Keratinocyte (primary cell): ENCODE measurements around the gene CRADD. TPM values are rescaled to one million over a fixed set of nuclear protein-coding genes. Genes with fewer than 3 reads are reported as not detected.

Source experiments
- DNase-seq: peaks from one replicate; pipeline ENCODE4 v3.0.0-alpha.2; 2011; ENCODE audit warnings: low read depth, missing footprints, low spot score
- FAIRE-seq: peaks from 2 replicates; lab custom pipeline; 2011; peaks lifted over from hg19 to GRCh38; lab: Jason Lieb, UNC
- H2AFZ ChIP-seq: 2 replicates; pipeline ENCODE4 v1.6.0; 2012; ENCODE audit warnings: low read length, control low read depth, inconsistent platforms; ENCODE audit not compliant: control insufficient read depth
- H3K27ac ChIP-seq: 2 replicates; pipeline ENCODE4 v1.5.1; 2011; ENCODE audit warnings: low read length; ENCODE audit not compliant: control insufficient read depth, insufficient read depth
- H3K27me3 ChIP-seq: 3 replicates; pipeline ENCODE4 v1.6.0; 2011; ENCODE audit warnings: low read length; ENCODE audit not compliant: control insufficient read depth, insufficient read depth; ENCODE audit errors: extremely low read depth
- H3K36me3 ChIP-seq, 2 experiments: 2 replicates in 1 of 2; 3 replicates in 1 of 2; pipeline ENCODE4 v1.5.1; 2011; ENCODE audit warnings: low read length in 2 of 2, mild to moderate bottlenecking in 1 of 2; ENCODE audit not compliant: control insufficient read depth in 2 of 2, insufficient read depth in 2 of 2; ENCODE audit errors: extremely low read depth in 1 of 2
- H3K4me1 ChIP-seq: 3 replicates; pipeline ENCODE4 v1.5.1; 2011; ENCODE audit warnings: low read length; ENCODE audit not compliant: control insufficient read depth, insufficient read depth; ENCODE audit errors: extremely low read depth
- H3K4me2 ChIP-seq: 3 replicates; pipeline ENCODE4 v1.6.0; 2011; ENCODE audit warnings: low read depth, low read length; ENCODE audit not compliant: control insufficient read depth, insufficient read depth; ENCODE audit errors: extremely low read depth
- H3K4me3 ChIP-seq, 3 experiments: fragments of 200-600 bp in 1 of 3; sonication (generic) in 1 of 3; 2 replicates in 2 of 3; 3 replicates in 1 of 3; pipeline ENCODE4 v1.5.1; 2011 to 2016; ENCODE audit warnings: low read length in 3 of 3, mild to moderate bottlenecking in 3 of 3, control low read depth in 2 of 3, inconsistent platforms in 1 of 3, low read depth in 1 of 3, mixed read lengths in 1 of 3, mixed run types in 1 of 3, moderate library complexity in 1 of 3; ENCODE audit not compliant: control insufficient read depth in 2 of 3, insufficient read depth in 2 of 3; ENCODE audit errors: extremely low read depth in 1 of 3
- H3K79me2 ChIP-seq: 2 replicates; pipeline ENCODE4 v1.6.0; 2012; ENCODE audit warnings: low read length; ENCODE audit not compliant: control insufficient read depth, insufficient read depth
- H3K9ac ChIP-seq: 3 replicates; pipeline ENCODE4 v1.6.0; 2011; ENCODE audit warnings: low read length; ENCODE audit not compliant: control insufficient read depth, insufficient read depth; ENCODE audit errors: extremely low read depth
- H3K9me1 ChIP-seq: 3 replicates; pipeline ENCODE4 v1.6.0; 2011; ENCODE audit warnings: low read length; ENCODE audit not compliant: control insufficient read depth, insufficient read depth; ENCODE audit errors: extremely low read depth
- H3K9me3 ChIP-seq: 2 replicates; pipeline ENCODE4 v1.5.1; 2012; ENCODE audit warnings: low read depth, low read length; ENCODE audit not compliant: control insufficient read depth
- H4K20me1 ChIP-seq: 3 replicates; pipeline ENCODE4 v1.6.0; 2011; ENCODE audit warnings: low read length; ENCODE audit not compliant: control insufficient read depth, insufficient read depth; ENCODE audit errors: extremely low read depth
- EZH2 ChIP-seq: IDR thresholded peaks from one replicate; pipeline ENCODE4 v1.6.1; 2012; ENCODE audit warnings: inconsistent platforms, mild to moderate bottlenecking, low read length, moderate library complexity
- dilution Hi-C: fragments of 300-500 bp; cut with MboI; formaldehyde crosslinking; loops from one replicate; pipeline ENCODE4 v1.7.0; 2020; ENCODE audit warnings: low sequenced_read_pairs; ENCODE audit not compliant: extremely low pct_ligation_motif_present
- polyA plus RNA-seq, 5 experiments: library from polyadenylated mRNA; depleted of rRNA in 3 of 5; stranded (reverse) in 3 of 5; stranded (forward) in 1 of 5; unstranded in 1 of 5; fragments of >200 nt; gene quantifications; 1 replicate in 1 of 5; 2 replicates in 3 of 5; 3 replicates in 1 of 5; pipeline versions ENCODE4 v1.2.1 to v1.2.3, GENCODE V29; 2011 to 2012; ENCODE audit warnings: missing spikeins in 2 of 5, low read depth in 1 of 5, low replicate concordance in 1 of 5
- TF ChIP-seq, protein P1 (sequence below), 3 experiments: IDR thresholded peaks in 1 of 3; conservative IDR thresholded peaks in 1 of 3; optimal IDR thresholded peaks in 1 of 3; 2 replicates in 2 of 3; 3 replicates in 1 of 3; pipeline versions ENCODE3 to v1.5.1; 2011; ENCODE audit warnings: low read length in 3 of 3, mild to moderate bottlenecking in 3 of 3, moderate library complexity in 2 of 3, control low read depth in 1 of 3, inconsistent platforms in 1 of 3; ENCODE audit not compliant: insufficient read depth in 2 of 3; ENCODE audit errors: extremely low read depth in 1 of 3

Gene CRADD
- polyA plus RNA-seq, 1 donor (not counting 4 experiments of a cell fraction or from before 2014, with no cell fraction given), result 11.2 TPM

- Histone ChIP-seq H3K9me3 (no peaks in the 10 kb centered on the region), H3K36me3 (no peaks in the 10 kb centered on the region), H3K9ac (no peak overlapping the region), H3K4me1 (no peaks in the 10 kb centered on the region), H2AFZ (no peak overlapping the region), H3K4me2 (no peak overlapping the region), H3K4me3 (no peak overlapping the region), H3K9me1 (no peaks in the 10 kb centered on the region), H4K20me1 (no peaks in the 10 kb centered on the region), H3K27me3 (no peaks in the 10 kb centered on the region), H3K79me2 (no peaks in the 10 kb centered on the region), H3K27ac (no peak overlapping the region)
- FAIRE-seq (no peak), DNase-seq (no peak)
- dilution Hi-C loops, result no loop called here
- TF ChIP-seq, protein P1, sequence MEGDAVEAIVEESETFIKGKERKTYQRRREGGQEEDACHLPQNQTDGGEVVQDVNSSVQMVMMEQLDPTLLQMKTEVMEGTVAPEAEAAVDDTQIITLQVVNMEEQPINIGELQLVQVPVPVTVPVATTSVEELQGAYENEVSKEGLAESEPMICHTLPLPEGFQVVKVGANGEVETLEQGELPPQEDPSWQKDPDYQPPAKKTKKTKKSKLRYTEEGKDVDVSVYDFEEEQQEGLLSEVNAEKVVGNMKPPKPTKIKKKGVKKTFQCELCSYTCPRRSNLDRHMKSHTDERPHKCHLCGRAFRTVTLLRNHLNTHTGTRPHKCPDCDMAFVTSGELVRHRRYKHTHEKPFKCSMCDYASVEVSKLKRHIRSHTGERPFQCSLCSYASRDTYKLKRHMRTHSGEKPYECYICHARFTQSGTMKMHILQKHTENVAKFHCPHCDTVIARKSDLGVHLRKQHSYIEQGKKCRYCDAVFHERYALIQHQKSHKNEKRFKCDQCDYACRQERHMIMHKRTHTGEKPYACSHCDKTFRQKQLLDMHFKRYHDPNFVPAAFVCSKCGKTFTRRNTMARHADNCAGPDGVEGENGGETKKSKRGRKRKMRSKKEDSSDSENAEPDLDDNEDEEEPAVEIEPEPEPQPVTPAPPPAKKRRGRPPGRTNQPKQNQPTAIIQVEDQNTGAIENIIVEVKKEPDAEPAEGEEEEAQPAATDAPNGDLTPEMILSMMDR (optimal IDR thresholded peaks at IDR 0.05 in 1 of 3, IDR thresholded peaks at IDR 0.05 in 1 of 3, conservative IDR thresholded peaks at IDR 0.05 in 1 of 3; ENCODE audit: extremely low read depth in 1 of 3, insufficient read depth in 2 of 3, low read length in 3 of 3), result no peak
- no peak for TF ChIP-seq EZH2
Measured at GRCh38 chr12:93924367-93924766, 247.2 kb downstream of the CRADD start.

DNA sequence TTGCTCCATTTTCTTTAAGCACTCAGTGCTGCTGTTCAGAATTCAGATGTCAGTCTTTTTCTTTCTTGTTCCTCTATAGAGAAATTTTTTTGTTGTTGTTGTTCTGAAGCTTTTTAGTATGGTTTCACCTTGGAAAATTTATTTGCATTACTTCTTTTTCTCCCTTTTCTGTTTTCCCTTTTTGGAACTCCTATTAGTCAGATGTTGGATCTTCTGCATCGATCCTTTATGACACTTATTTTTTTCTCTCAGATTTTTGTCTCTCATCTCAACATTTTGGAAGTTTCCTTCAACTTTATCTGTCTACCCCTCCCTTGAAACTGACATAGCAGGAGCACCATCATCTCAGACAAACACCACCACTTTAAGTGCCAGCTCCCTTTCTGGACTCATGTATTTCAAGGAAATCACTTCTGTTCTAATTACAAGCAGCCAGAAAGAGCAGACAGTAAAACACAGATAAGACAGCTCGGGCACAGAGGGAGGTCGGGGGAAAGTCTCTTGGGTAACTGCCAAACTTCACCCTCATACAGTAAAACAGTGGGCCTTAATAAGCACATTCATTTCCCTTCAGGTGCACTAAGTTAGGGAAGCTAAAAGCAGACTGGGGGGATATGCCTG, 248.5 kb downstream of the CRADD start:
- H4K20me1 ChIP-seq, result no peaks in the 10 kb centered on the region
- dilution Hi-C loops, result no loop called here
- no peaks in the 10 kb centered on the region for H3K79me2 ChIP-seq
- no peaks in the 10 kb centered on the region for H3K9me3 ChIP-seq
- H3K36me3 ChIP-seq, result no peaks in the 10 kb centered on the region
- no peak for TF ChIP-seq EZH2
- TF ChIP-seq, protein P1 (optimal IDR thresholded peaks at IDR 0.05 in 1 of 3, IDR thresholded peaks at IDR 0.05 in 1 of 3, conservative IDR thresholded peaks at IDR 0.05 in 1 of 3; ENCODE audit: extremely low read depth in 1 of 3, insufficient read depth in 2 of 3, low read length in 3 of 3), result no peak
- no peaks in the 10 kb centered on the region for H3K4me1 ChIP-seq
- H3K4me3 ChIP-seq, result no peak overlapping the region
- H3K9ac ChIP-seq, result no peak overlapping the region
- no peak for DNase-seq
- H3K4me2 ChIP-seq, result no peak overlapping the region
- no peak overlapping the region for H2AFZ ChIP-seq
- FAIRE-seq, result no peak
- H3K9me1 ChIP-seq, result no peaks in the 10 kb centered on the region
- H3K27ac ChIP-seq, result no peak overlapping the region
- H3K27me3 ChIP-seq, result no peaks in the 10 kb centered on the region
